ENCODE results near the gene ATR.
A peak's percentile ranks its signal among the peaks of the same experiment; 100 is the strongest.
"Not testable (repeated sequence)": the region's sequence is repeated elsewhere in the genome, so short reads cannot be mapped to it uniquely, and the experiment has no call there.

ATR gene

DNA sequence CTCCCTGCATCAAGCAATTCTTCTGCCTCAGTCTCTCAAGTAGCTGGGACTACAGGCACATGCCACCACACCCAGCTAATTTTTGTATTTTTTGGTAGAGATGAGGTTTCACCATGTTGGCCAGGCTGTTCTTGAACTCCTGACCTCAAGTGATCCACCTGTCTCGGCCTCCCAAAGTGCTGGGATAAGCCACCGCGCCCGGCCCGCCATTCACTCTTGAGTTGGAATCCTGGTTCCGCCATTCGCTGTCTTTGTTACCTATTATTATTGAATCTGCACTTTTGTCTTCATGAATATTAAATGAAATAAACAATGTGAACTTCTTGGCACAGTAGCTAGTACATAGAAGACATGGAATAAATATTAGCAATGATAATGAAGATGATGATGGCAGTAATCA, 13.7 kb upstream of the ATR start:
- DNase-seq: not testable (repeated sequence)

DNA sequence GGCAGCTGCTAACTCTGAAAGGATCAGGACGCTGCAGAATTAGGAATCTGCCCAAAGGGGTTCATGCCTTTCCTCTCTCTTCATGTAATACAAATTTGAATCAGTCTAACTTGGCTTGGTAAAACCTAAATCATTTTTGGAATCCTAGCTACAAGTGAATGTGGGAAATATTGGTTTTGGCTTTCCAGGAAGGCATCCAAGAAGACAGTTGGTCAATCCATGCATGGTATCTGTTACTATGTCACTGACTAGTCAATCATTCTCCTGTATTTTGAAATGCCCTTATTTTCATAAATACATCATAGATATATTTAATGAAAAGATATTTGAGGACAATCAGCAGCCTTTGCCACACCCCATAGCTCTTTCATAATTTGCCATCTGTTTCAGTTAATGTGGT, 10.2 kb upstream of the ATR start:
- no peak for DNase-seq

DNA sequence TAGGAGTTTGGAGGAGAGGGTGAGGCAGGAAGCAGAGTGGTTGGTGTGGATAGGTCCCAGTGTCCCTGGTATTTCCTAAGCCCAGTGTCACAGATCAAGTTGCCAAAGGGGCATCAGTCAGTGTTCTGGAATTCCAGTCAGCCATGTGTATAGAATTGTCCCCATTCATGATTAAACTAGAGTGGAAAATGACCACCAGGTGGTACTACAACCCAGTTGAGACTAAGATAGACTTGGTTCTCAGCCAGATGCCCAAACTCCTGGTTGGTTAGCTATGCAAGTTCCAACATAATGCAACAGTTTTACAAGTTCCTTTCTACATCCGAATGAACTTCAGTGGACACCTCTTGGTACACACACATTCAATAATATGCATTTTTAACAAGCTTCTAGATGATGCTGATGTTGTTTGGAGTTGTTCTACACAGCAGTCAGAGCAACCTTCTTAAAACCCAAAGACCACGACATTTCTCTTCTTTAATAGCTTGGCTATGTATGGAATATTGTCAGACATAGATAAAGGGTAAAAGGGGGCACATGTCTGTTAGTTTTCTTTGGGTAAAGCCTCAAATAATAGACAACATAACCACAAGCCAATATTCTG, 8.4 kb upstream of the ATR start:
- DNase-seq: peak; percentile 39

DNA sequence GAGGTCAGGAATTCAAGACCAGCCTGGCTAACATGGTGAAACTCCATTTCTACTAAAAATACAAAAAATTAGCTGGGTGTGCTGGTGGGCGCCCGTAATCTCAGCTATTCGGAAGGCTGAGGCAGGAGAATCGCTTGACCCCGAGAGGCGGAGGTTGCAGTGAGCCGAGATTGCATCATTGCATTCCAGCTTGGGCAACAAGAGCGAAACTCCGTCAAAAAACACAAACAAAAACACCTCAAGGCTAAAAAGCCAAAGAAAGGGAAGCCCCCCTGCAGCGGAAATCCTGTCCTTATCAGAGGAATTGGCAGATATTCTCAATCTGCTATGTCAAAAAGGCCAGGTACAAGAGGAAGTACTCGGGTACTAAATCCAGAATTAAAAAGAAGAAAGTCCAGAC, 2.5 kb upstream of the ATR start:
- not testable (repeated sequence) for DNase-seq

DNA sequence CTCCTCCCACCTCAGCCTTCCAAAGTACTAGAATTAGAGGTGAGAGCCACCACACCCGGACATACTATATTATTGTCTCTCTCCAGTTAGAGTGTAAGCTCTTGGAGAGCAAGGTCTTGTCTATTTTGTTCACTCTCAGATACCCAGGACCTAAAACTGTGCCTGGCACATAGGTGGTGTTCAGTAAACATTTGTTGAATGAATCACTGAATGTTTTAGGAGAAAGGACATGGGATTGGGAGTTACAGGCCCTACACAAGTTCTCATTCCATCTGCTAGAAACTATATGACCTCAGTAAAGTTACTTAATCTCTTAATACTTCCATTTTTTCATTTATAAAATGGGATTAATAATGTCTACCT, 1.5 kb upstream of the ATR start:
- no peak for DNase-seq

DNA sequence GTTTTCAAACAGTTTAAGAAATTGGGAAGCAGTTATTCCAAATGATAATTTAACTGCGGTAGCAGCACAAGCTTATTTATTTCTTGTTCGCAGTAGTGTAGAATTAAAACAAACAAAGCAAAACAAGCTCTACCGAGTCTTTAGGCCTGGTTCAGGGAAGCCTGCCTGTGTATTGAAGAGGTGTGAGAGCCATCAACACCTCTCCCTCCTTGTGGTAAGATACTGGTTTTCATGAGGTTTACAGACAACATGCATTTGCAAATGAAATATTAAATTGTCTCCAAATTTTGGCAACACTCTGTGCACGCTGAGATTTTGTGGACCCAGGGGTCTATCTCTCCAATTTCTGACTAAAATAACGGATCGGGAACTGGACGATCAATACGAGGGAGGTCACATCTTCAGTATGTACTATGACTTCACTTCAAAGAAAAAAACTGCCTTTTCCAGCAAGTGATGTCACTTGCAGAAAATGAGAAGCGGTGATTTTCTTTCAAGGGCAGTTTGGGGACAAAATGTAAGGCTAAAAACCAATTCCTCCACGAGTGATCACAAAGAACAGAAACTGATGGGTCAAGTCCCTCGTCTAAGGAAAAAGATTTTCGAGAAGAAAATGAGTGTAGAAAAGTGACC, 721 bp downstream of the ATR start:
- DNase-seq: no peak

DNA sequence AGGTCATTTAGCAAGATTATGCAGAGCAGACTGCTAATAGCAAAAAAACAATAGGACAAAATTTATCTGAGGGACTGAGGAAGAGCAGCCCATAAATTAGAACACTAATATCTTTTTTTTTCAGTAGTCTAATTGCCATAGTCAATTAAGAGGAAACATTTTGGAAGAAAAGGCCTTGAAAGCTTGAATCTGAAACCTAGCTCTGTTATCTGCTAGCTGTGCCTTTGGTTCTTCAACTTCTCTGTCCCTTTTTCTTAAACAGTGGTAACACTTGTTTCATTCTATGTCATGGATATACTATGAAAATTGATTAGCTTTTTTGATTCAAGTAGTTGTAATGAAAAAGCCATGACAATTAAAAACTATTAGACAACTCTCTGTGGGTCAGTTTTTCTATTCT, 1.7 kb downstream of the ATR start:
- no peak for DNase-seq

DNA sequence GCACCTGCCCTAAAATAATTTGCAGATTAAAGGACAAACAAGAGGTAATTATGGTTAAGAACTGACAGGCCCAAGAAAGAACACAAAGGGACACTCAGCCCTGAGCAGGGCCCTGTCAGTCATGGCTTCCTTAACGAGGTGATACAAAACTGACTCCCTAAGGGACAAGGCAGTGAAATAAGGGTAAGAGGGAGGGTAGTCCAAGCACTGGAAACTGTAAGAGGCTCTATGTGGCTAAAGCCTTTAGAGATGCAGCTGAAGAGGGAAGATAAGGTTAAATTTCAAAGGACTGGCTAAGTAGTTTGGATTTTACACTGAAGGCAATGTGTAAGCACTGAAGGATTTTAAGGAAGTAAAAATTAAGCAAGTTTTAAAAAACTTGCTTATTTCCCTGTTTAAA, 3.9 kb downstream of the ATR start:
- no peak for DNase-seq

DNA sequence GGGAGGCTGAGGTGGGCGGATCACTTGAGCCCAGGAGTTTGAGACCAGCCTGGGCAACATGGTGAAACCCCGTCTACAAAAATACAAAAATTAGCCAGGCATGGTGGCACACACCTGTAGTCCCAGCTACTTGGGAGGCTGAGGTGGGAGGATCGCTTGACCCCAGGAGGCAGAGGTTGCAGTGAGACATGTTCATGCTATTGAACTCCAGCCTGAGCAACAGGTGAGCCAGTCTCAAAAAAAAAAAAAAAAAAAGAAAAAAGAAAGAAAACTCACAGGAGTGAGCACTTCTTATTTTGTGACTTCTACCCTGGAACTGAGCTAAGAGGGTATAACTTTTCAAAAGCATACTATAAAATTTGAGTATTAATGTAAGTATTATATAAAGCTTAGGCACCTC, 4.3 kb downstream of the ATR start:
- DNase-seq: not testable (repeated sequence)

DNA sequence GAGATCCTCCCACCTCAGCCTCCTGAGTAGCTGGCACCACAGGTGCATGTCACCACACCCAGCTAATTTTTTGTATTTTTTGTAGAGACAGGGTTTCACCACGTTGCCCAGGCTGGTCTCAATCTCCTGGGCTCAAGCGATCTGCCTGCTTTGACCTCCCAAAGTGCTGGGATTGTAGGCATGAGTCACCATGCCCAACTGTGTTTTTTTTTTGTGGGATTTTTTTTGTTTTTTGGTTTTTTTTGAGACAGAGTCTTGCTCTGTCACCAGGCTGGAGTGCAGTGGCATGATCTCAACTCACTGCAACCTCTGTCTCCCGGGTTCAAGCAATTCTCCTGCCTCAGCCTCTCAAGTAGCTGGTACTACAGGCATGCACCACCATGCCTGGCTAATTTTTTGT, 9.1 kb downstream of the ATR start:
- DNase-seq: not testable (repeated sequence)

DNA sequence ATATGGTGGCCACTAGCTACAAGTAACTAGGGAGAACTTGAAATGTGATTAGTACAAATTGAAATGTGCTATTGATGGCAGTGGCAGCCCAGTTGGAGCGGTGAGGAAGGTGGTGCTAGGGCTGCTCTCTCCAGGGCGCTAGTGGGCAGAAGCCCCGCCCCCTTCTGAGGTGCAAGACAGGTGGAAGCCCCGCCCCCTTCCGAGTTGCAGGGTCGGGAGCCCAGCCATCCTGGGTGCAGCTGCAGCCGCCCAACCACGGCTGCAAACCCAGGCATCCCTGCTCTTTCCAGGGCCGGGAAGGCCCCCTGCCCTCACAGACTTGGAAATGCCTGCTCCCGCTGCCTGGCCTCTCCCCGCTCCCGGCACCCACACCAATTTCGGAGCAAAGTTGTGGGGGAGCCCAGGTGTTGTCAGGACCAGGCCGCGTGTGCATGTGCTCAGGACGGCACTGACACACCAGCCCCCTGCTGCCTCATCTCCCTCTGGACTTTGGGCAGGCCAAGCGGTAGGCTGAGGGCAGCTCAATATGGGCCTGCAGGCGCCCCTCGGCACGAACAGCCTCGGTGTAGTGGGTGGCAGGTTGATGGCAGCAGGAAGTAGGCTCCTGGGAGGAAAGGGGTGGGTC, 10.0 kb downstream of the ATR start:
- DNase-seq: no peak

DNA sequence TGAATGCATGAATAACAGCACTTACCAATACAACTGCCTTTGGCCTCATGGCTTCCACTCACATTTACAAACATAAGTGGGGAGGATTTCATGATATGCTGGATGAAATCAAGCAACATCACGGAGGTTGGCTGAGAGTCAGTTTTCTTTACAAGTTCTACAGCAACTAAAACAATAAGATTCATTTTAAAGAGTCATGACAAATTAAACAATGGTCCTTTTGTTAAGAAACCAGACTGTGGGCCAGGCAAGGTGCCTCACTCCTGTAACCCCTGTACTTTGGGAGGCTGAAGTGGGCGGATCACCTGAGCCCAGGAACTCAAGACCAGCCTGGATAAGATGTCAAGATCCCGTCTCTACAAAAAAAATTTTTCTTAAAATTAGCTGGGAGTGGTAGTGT, 12.4 kb downstream of the ATR start:
- DNase-seq: no peak

DNA sequence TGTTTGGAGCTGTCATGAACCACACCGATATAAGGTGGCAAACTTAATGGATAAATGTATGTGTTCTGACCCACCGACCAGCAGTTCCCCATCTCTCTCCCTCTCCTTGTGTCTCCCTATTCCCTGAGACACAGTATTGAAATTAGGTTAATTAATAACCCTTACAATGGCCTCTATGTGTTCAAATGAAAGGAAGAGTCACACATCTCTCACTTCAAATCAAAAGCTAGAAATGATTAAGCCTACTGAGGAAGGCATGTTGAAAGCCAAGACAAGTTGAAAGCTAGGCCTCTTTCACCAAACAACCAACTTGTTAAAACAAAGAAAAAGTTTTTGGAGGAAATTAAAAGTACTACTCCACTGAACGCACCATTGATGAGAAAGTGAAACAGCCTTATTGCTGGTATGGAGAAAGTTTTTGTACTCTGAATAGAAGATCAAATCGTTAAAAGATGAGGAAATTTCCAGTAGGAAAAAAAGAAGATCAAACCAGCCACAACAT, 15.0 kb downstream of the ATR start:
- no peak for DNase-seq

DNA sequence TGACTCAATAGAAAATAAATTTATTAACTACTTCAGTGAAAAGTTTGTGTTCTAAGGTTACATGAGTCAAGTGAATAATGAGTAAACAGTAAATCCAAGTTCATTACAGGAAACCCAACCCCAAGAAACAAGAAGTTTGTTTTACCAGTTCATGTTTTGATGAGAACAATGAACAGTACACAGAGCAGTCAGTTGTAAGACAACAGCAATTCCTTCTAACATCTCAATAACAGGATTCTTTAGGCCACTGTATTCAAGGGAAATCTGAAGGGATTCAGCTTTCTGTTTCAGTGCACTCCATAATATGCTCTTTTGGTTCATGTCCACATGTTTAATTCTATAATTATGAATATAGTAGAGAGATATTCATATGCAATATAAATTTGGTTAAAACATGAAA, 18.4 kb downstream of the ATR start:
- no peak for DNase-seq

DNA sequence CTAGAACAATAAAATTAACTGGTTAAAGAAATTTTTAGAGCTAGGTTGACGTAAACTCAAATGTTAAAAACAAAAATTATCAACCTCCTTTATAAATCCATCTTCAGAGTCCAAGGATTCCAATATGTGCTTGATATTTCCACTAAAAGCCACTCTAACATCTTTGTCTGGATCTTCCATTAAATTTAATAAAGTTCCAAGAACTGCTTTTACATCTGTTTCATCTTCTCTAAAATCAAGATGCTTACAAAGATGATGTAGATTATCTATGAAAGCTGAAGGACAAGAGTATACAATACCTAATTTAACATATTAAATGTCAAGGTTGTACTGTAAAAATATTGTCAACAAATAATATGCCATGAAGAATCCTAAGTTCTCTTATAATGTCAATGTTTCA, 24.8 kb downstream of the ATR start:
- no peak for DNase-seq

DNA sequence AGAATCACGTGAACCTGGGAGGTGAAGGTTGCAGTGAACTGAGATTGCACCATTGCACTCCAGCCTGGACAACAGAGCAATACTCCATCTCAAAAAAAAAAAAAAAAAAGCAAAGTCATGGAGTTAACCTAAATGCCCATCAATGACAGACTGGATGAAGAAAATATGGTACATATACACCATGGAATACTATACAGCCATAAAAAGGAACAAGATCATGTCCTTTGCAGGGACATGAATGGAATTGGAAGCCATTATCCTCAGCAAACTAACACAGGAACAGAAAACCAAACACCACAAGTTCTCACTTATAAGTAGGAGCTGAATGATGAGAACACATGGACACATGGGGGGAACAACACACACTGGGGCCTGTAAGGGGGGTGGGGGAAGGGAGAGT, 26.0 kb downstream of the ATR start:
- not testable (repeated sequence) for DNase-seq

DNA sequence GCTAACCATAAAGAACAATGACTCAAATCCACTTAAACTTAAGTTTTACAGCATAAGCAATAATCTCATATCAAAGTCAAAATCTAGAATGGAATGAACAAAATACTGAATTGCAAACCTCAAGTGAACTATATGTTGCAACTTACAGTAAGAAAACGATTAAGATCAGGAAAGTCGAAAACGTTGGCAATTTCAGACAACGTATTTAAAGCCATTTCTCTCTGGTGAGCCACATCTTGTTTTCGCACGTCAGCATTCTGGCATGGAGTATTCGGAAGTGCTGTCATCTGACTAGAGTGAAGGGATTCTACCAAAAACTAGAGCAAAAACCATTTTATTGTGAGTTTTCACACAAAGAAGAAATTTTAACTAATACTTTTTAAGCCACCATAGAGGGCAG, 28.5 kb downstream of the ATR start:
- DNase-seq: no peak

DNA sequence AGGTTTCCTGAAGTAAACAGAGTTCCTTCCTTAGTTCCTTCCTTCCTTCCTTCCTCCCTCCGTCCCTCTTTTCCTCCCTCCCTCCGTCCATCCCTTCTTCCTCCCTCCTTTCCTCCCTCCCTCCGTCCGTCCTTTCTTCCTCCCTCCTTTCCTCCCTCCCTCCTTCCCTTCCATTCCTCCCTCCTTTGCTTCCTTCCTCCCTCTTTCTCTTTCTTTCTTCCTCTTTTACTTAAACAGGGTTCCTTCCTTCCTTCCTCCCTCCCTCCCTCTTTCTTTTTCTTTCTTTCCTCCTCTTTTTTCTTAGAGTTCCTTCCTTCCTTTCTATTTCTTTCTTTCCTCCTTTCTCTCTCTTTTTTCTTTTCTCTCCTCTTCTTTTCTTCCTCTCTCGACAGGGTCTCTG, 35.2 kb downstream of the ATR start:
- DNase-seq: no peak

DNA sequence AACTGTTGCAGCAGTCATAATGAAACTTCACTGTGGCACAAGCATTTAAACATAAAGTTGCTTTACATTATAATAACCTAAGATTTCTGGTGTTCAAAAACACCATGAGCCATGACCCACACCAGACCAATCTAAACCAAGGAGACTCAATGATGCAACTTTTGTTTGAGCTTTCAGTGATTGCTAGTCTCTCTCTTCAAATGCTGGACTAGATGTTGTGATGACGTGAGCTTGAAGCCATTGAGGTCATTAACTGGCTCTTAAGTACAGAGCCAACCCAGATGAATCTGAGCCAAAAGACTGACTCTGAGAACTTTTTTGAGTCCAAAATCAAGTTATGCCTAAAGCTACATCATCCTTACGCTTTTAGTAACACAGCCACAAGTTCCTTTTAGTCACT, 36.5 kb downstream of the ATR start:
- no peak for DNase-seq

DNA sequence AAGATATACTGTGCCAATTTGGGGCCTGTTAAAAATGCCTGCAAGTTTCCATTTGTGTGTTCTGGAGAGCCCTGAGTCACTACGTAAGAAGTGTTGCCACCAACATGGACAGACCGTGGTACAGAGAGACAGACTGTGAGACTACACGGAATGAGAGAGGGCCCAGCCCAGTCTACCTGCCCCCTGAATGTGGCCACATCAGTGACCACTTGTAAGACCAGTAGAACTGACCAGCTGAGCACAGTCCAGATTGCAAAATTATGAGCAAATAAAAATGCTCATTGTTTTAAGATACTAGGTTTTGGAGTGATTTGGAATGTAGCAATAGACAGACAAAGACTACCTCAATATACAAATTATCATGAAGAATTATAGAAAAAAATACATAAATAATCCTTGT, 42.0 kb downstream of the ATR start:
- DNase-seq: no peak

DNA sequence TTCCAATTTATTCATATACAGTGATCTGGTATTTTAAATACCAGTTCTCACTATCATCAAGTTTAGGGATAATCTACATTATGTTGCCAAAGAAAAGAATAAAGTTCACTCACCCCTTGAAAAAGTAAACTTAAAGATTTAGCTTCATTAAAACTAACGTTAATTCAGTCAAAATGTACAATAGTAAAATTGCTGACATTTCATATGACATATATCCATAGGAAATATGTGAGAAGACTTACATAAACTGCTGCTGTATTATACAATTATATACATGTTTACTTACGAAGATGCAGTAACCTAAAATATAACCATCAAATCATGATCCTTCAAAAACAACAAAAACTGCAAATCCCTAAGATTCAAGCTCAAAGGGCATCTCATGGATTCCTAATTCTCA, 44.0 kb downstream of the ATR start:
- no peak for DNase-seq

DNA sequence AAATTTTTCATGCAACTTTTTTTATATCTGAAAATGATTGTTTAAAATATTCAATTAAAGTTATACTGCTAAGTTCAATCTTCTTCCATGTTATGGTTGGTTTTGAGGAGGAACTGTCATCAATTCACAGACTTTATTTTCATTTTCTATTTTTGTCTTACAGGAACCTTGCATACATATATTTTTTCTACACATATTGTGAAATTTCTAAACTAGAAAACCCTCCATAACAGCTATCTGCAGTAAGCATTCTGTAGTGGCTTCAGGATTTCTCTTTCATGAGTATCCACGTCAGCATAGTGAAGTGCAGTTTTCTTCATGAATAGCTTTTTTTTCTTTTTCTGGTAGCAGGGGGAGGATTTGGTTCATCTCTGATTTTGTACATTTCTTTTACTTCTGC, 48.2 kb downstream of the ATR start:
- DNase-seq: no peak

DNA sequence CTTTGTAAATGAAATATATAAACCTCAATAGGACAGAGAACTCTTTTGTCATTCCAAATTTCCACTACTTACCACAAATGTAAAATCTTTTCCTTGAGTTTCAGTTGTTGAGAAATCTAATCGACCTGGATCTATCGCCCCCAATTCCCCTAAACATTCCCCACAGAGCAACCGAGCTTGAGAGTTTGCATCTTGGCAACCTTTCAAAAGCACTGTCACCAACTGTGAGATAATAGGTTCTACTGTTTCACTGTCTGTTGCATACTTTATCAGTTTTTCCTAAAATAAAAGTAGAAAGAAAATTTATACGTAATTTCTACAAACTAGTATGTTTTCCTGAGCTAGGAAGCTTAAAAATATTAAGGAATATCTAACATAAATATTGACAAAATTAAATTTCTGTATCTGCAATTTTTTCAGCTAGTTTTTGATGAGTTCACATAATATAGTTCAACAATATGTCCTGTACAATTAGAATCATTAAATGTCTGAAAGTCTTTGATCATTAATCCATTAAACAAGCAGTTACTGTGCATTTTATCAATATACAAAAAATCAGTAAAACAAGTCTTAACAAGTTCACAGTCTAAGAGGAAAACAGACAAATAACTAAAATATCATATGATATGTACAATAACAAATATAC, 54.5 kb downstream of the ATR start:
- DNase-seq: no peak

DNA sequence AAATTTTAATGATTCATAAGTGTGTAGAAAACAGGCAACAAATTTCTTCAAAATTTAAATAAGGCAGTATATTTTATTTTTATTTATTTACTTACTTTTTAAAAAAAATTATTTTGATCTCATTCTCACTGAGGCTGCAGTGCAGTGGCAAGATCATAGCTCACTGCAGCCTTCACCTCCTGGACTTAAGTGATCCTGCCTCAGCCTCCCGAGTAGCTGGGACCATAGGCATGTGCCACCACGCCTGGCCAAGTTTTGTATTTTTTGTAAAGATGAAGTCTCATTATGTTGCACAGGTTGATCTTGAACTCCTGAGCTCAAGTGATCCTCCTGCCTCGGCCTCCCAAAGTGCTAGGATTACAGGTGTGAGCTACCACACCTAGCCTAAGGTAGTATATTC, 69.5 kb downstream of the ATR start:
- DNase-seq: peak; percentile 13
